PC-9 (cell line): ENCODE results near the gene TFB2M. TPM values are rescaled to one million over a fixed set of nuclear protein-coding genes. Genes with fewer than 3 reads are reported as not detected.

Source experiments
- BruUV-seq: library from RNA; stranded (reverse); fragments of 400-500 nt; replicated peaks from 2 replicates; lab custom pipeline; 2021; lab: Mats Ljungman, UMichigan
- CTCF ChIA-PET: fragments of 300-600 bp; sonication (Branson Sonifier 250); formaldehyde crosslinking; loops from one replicate; lab custom pipeline; 2022; ENCODE audit warnings: antibody characterized with exemption; lab: Charles Lee
- POLR2A ChIA-PET: fragments of 300-600 bp; sonication (Branson Sonifier 250); formaldehyde crosslinking; loops from one replicate; lab custom pipeline; 2022; ENCODE audit warnings: antibody characterized with exemption; ENCODE audit not compliant: unreplicated experiment; lab: Charles Lee
- DNase-seq, 2 experiments: peaks; one replicate each; pipeline versions ENCODE4 v3.0.0 to v3.0.0-alpha.2; 2015 to 2022; ENCODE audit warnings: mixed read lengths in 1 of 2
- H2AFZ ChIP-seq: fragments of 200-600 bp; sonication (generic); 2 replicates; pipeline ENCODE4 v1.8.1; 2017; ENCODE audit warnings: antibody characterized with exemption
- H3F3A ChIP-seq: fragments of 200-600 bp; sonication (generic); 2 replicates; pipeline ENCODE4 v1.8.1; 2017; ENCODE audit warnings: antibody characterized with exemption, mild to moderate bottlenecking, low read depth; ENCODE audit not compliant: insufficient read depth
- H3K27ac ChIP-seq: fragments of 200-600 bp; sonication (generic); 2 replicates; pipeline ENCODE4 v1.6.1; 2016; ENCODE audit warnings: mixed run types
- H3K27me3 ChIP-seq: fragments of 200-600 bp; sonication (generic); 2 replicates; pipeline ENCODE4 v1.6.1; 2016; ENCODE audit warnings: low read depth, mixed run types; ENCODE audit not compliant: insufficient read depth
- H3K36me3 ChIP-seq: fragments of 200-600 bp; sonication (generic); 2 replicates; pipeline ENCODE4 v1.6.1; 2016; ENCODE audit warnings: low read depth, mixed run types
- H3K4me1 ChIP-seq: fragments of 200-600 bp; sonication (generic); replicated peaks from 2 replicates; pipeline ENCODE4 v1.6.1; 2016; ENCODE audit warnings: mixed run types; ENCODE audit not compliant: insufficient read depth
- H3K4me2 ChIP-seq: fragments of 200-600 bp; sonication (generic); 2 replicates; pipeline ENCODE4 v1.6.1; 2017; ENCODE audit warnings: mixed run types
- H3K4me3 ChIP-seq: fragments of 200-600 bp; sonication (generic); 2 replicates; pipeline ENCODE4 v1.6.1; 2016; ENCODE audit warnings: mixed run types
- H3K79me2 ChIP-seq: fragments of 200-600 bp; sonication (generic); 2 replicates; pipeline ENCODE4 v1.6.1; 2017; ENCODE audit warnings: low read depth, mixed run types
- H3K9me2 ChIP-seq: fragments of 200-600 bp; sonication (generic); 2 replicates; pipeline ENCODE4 v1.8.1; 2017; ENCODE audit warnings: mild to moderate bottlenecking; ENCODE audit not compliant: insufficient read depth
- H3K9me3 ChIP-seq: fragments of 200-600 bp; sonication (generic); 2 replicates; pipeline ENCODE4 v1.8.1; 2016; ENCODE audit warnings: low read depth; ENCODE audit not compliant: insufficient read depth
- H4K20me1 ChIP-seq: fragments of 200-600 bp; sonication (generic); 2 replicates; pipeline ENCODE4 v1.8.1; 2017; ENCODE audit not compliant: insufficient read depth
- CTCF ChIP-seq: fragments of 200-600 bp; sonication (generic); conservative IDR thresholded peaks from 2 replicates; pipeline ENCODE4 v1.6.1; 2017; ENCODE audit warnings: mixed run types, antibody characterized with exemption, mild to moderate bottlenecking, moderate library complexity
- EZH2 ChIP-seq: fragments of 200-600 bp; sonication (generic); IDR thresholded peaks from 2 replicates; pipeline ENCODE4 v1.8.0; 2017; ENCODE audit warnings: antibody characterized with exemption, low read depth
- intact Hi-C: fragments of 100-400 bp; cut with micrococcal nuclease; formaldehyde crosslinking; loops from one replicate; pipeline ENCODE4 v1.10.0; 2022; ENCODE audit not compliant: unreplicated experiment
- total RNA-seq: library from RNA; stranded (reverse); gene quantifications from 2 replicates; pipeline ENCODE4 v1.2.3, GENCODE V29; 2021

The TFB2M gene
- total RNA-seq, 1 experiment from 2014 or later = 16.2 TPM

- Histone ChIP-seq H3K4me3 (no peak overlapping the region), H3K4me2 (no peak overlapping the region), H3K27me3 (no peaks in the 10 kb centered on the region), H3K79me2 (no peaks in the 10 kb centered on the region), H3K27ac (no peak overlapping the region), H3K4me1 (no peaks in the 10 kb centered on the region), H4K20me1 (no peaks in the 10 kb centered on the region; the same call in 1 of the 2 replicates), H3F3A (no peaks in the 10 kb centered on the region), H3K36me3 (peaks cover 5% of the 10 kb centered on the region; the same call in 1 of the 2 replicates), H3K9me2 (no peaks in the 10 kb centered on the region), H3K9me3 (no peaks in the 10 kb centered on the region), H2AFZ (no peak overlapping the region)
- CTCF ChIA-PET = no interaction called here
- POLR2A ChIA-PET = interaction anchor here (0.6 kb wide), 1 partner anchor 72 kb away, joined by 4 read pairs; no protein-coding TSS in a partner anchor
- no peak for DNase-seq
- TF ChIP-seq CTCF (no peak), EZH2 (no peak)
- intact Hi-C loops = no loop called here
- no TSS peak for BruUV-seq
Measured at GRCh38 chr1:246544001-246544400, 22.1 kb downstream of the TFB2M start.

DNA sequence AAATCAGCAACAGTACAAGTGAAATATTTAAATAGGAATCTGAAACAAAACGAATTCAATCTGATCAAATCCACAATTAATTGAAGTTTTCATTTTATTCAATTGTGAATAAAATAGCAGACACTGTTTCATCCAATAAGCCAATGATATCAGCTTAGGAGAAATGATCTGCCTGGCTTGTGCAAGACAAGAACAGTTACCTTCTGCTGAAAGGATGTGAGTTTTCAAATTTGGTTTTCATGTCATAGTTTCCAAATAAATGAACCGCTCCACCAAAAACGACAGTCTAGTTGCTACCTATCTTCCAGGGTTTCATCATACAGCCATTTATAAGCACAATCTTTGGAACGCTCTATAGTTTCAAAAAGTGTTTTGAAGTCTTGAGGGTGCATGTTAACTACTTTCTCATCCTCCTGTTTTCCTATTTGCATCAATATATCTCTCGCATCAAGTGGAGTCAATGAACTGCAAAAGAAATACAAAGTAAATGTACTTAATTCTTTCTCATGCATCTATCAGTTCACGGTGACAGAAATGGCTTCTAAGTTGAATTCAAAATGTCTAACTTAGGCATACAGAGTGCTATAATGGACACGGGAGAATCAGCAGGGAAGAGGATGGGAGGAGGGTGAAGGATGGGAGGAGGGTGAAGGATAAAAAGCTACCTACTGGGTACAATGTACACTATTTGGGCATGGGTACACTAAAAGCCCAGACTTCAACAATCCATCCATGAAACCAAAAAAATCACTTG lies 25.1 kb downstream of the TFB2M start:
- no TSS peak for BruUV-seq
- H4K20me1 ChIP-seq = no peaks in the 10 kb centered on the region
- H3K9me3 ChIP-seq = no peaks in the 10 kb centered on the region
- intact Hi-C loops = no loop called here
- H3K4me2 ChIP-seq = no peak overlapping the region
- no peak overlapping the region for H2AFZ ChIP-seq
- no peak overlapping the region for H3K4me3 ChIP-seq
- no peaks in the 10 kb centered on the region for H3F3A ChIP-seq
- H3K27me3 ChIP-seq = no peaks in the 10 kb centered on the region
- DNase-seq = no peak
- no peaks in the 10 kb centered on the region for H3K4me1 ChIP-seq
- H3K27ac ChIP-seq = no peak overlapping the region
- TF ChIP-seq CTCF (no peak), EZH2 (no peak)
- H3K36me3 ChIP-seq = no peaks in the 10 kb centered on the region
- H3K79me2 ChIP-seq = no peaks in the 10 kb centered on the region
- ChIA-PET POLR2A (no interaction called here), CTCF (no interaction called here)
- H3K9me2 ChIP-seq = no peaks in the 10 kb centered on the region

DNA sequence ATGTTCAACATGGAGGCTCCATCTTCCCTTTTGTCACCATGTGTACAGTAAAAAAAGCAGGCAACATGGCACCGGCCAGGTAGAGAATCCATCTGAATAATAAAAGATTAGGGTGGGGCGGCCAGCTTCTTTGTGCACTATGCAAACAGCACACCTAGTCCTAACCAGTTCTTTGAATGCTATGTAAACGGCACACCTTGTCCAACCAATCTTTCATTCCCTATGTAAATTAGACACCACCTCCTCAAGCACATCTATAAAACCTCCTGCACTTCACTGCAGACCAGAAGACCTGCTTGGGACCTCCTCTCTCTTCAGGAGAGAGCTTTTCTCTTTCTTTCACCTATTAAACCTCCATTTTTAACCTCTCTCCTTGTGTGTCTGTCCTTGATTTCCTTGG lies 28.2 kb downstream of the TFB2M start:
- H3K9me3 ChIP-seq = no peaks in the 10 kb centered on the region
- H3K36me3 ChIP-seq = no peaks in the 10 kb centered on the region
- no peak overlapping the region for H3K4me3 ChIP-seq
- H3K79me2 ChIP-seq = no peaks in the 10 kb centered on the region
- no peak overlapping the region for H3K27ac ChIP-seq
- no peaks in the 10 kb centered on the region for H3K4me1 ChIP-seq
- H3K4me2 ChIP-seq = no peak overlapping the region
- intact Hi-C loops = no loop called here
- ChIA-PET CTCF (no interaction called here), POLR2A (no interaction called here)
- H3K9me2 ChIP-seq = no peaks in the 10 kb centered on the region
- no peak for DNase-seq
- no peaks in the 10 kb centered on the region for H3K27me3 ChIP-seq
- no peaks in the 10 kb centered on the region for H4K20me1 ChIP-seq
- BruUV-seq = no TSS peak
- no peak overlapping the region for H2AFZ ChIP-seq
- no peaks in the 10 kb centered on the region for H3F3A ChIP-seq
- TF ChIP-seq CTCF (no peak), EZH2 (no peak)
